GM21825 (cell line): ENCODE results near the gene ARHGAP10.

Experiments used
- ATAC-seq: cut with Tn5 transposase; IDR thresholded peaks from one replicate; pipeline ENCODE4 v1.9.1; 2021; ENCODE audit warnings: mild to moderate bottlenecking, moderate library complexity; ENCODE audit not compliant: unreplicated experiment

The ARHGAP10 gene

GRCh38 chr4:148112231-148112982 is 380.5 kb downstream of the ARHGAP10 start:
- ATAC-seq, result no peak

DNA sequence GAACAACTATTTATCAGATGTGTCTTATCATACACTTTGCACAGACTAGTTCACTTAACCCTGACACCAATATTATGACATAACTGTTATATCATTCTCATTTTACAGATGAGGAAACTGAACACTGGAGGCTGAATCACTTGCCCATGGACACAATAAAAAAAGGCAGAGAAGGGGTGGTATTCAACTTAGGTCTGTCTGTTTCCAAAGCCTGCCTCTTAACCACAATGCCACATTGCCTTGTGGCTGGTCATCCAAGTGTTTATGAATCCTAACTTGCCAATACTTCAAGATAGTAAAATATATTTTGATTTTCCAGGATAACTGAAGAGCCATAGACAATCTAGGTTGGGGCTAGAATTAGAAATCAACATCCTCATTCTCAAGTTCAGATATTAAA is 382.5 kb downstream of the ARHGAP10 start:
- no peak for ATAC-seq

DNA sequence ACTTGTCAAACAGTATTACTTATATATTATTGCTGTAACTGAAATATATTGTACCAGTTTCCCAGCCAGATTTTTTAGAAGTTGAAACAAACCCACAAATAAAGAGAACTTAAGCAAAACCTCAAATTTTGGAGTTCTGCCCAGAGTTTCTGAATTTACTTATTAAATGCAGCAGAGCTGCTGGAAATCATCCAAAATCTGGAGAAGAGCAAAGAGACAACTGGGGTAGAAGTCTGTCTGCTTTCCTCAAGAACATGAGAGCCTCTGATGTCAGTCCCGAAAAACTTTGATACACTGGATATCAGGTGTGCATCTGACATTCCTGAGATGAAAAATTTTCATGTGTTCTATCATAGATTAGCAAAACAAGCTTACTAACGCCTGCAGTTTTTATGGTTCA is 384.4 kb downstream of the ARHGAP10 start:
- ATAC-seq, result no peak

DNA sequence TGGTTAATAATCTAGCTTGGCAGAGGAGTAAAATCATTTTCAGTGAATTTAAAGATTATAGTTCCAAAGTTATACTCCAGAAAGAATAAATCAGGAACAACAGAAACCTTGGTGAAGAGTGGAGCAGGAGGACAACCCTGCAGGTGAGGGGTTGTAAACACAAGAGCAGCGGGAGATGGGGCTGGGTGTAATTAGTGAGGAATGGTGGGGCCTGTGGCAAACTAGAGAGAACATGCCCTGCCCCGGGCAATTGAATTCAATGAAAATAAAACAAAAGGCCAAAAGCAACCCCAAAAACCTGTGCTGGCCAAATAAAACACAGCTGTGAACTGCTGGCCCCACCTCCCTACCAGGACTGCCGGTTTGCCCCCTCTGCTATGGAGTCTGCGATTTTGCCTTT is 385.1 kb downstream of the ARHGAP10 start:
- ATAC-seq, result no peak

DNA sequence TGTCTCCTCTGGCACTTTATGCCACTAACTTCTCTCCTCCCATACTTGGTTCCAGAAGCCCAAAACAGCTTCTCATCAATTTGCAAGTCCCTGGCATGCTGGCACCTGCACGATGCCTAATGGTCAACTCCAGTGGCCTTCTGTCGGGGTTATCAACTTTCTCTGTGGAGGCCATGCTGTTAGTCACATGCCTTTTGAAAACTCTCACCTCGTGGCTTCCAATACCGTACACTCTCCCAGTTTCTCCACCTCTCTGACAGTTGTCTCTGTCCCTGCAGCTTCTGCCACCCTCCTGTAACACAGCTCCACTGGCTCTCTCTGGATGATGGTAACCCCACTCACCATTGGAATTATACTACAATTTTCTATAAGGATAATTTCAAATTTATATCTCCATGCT is 386.3 kb downstream of the ARHGAP10 start:
- no peak for ATAC-seq

GRCh38 chr4:148118633-148119032 is 386.7 kb downstream of the ARHGAP10 start:
- ATAC-seq, result no peak

- no peak for ATAC-seq
Observed at GRCh38 chr4:148120216-148120615, 388.3 kb downstream of the ARHGAP10 start.
